PC-3 (cell line): Measurements from ENCODE around the gene POLR2L. TPM values are rescaled to one million over a fixed set of nuclear protein-coding genes. Genes with fewer than 3 reads are reported as not detected.

Source experiments
- ATAC-seq: fragments of 200-7000 bp; cut with Tn5 transposase; 2 replicates; pipeline ENCODE4 v1.9.1; 2020; ENCODE audit warnings: mild to moderate bottlenecking, moderate library complexity
- Bru-seq: library from RNA; stranded (reverse); fragments of 400-500 nt; gene quantifications from one replicate; lab custom pipeline; 2021; lab: Mats Ljungman, UMichigan
- BruChase-seq, 2 experiments: library from RNA; stranded (reverse); fragments of 400-500 nt; gene quantifications; one replicate each; lab custom pipeline; 2021; lab: Mats Ljungman, UMichigan
- BruUV-seq: library from RNA; stranded (reverse); fragments of 400-500 nt; replicated peaks from 2 replicates; lab custom pipeline; 2021; lab: Mats Ljungman, UMichigan
- CTCF ChIA-PET: fragments of 300-600 bp; sonication (Branson Sonifier 250); formaldehyde crosslinking; loops from one replicate; lab custom pipeline; 2022; ENCODE audit warnings: antibody characterized with exemption; lab: Charles Lee
- POLR2A ChIA-PET: fragments of 300-600 bp; sonication (Branson Sonifier 250); formaldehyde crosslinking; loops from one replicate; lab custom pipeline; 2022; ENCODE audit warnings: antibody characterized with exemption; ENCODE audit not compliant: unreplicated experiment; lab: Charles Lee
- DNase-seq: peaks from one replicate; pipeline ENCODE4 v3.0.0-alpha.2; 2015
- H2AFZ ChIP-seq: fragments of 300-600 bp; sonication (generic); 2 replicates; pipeline ENCODE4 v1.6.0; 2016; ENCODE audit warnings: antibody characterized with exemption, low read length
- H3F3A ChIP-seq: fragments of 300-600 bp; sonication (generic); one replicate; pipeline ENCODE4 v1.6.0; 2017; ENCODE audit warnings: antibody characterized with exemption, low read length, control low read depth, mild to moderate bottlenecking; ENCODE audit not compliant: unreplicated experiment
- H3K27ac ChIP-seq: fragments of 300-600 bp; sonication (generic); 2 replicates; pipeline ENCODE4 v1.5.1; 2016; ENCODE audit warnings: mild to moderate bottlenecking, low read length
- H3K27me3 ChIP-seq: fragments of 300-600 bp; sonication (generic); 2 replicates; pipeline ENCODE4 v1.6.1; 2016; ENCODE audit warnings: low read length, mixed read lengths
- H3K36me3 ChIP-seq: fragments of 300-600 bp; sonication (generic); 2 replicates; pipeline ENCODE4 v1.6.1; 2016; ENCODE audit warnings: low read depth, mixed run types, low read length, mixed read lengths
- H3K4me1 ChIP-seq: fragments of 300-600 bp; sonication (generic); 2 replicates; pipeline ENCODE4 v1.5.1; 2016; ENCODE audit warnings: low read length; ENCODE audit not compliant: insufficient read depth
- H3K4me2 ChIP-seq: fragments of 300-600 bp; sonication (generic); 2 replicates; pipeline ENCODE4 v1.6.0; 2016; ENCODE audit warnings: low read length
- H3K4me3 ChIP-seq: fragments of 300-600 bp; sonication (generic); 2 replicates; pipeline ENCODE4 v1.5.1; 2016; ENCODE audit warnings: mild to moderate bottlenecking, low read length, mixed read lengths
- H3K79me2 ChIP-seq: fragments of 300-600 bp; sonication (generic); 2 replicates; pipeline ENCODE4 v1.6.1; 2017; ENCODE audit warnings: low read length, mixed read lengths
- H3K9ac ChIP-seq: fragments of 300-600 bp; sonication (generic); 2 replicates; pipeline ENCODE4 v1.6.0; 2016; ENCODE audit warnings: mild to moderate bottlenecking, low read length
- H3K9me2 ChIP-seq: fragments of 300-600 bp; sonication (generic); replicated peaks from 2 replicates; pipeline ENCODE4 v1.6.1; 2016; ENCODE audit warnings: mixed run types, low read length, mixed read lengths
- H3K9me3 ChIP-seq: fragments of 300-600 bp; sonication (generic); 2 replicates; pipeline ENCODE4 v1.6.1; 2016; ENCODE audit warnings: low read length, mixed read lengths
- H4K20me1 ChIP-seq: fragments of 300-600 bp; sonication (generic); 2 replicates; pipeline ENCODE4 v1.6.1; 2016; ENCODE audit warnings: low read length, mixed read lengths
- EZH2 ChIP-seq: fragments of 300-600 bp; sonication (generic); IDR thresholded peaks from one replicate; pipeline ENCODE4 v1.6.1; 2017; ENCODE audit warnings: antibody characterized with exemption, mild to moderate bottlenecking, low read length; ENCODE audit not compliant: unreplicated experiment
- EZH2phosphoT487 ChIP-seq: fragments of 300-600 bp; sonication (generic); IDR thresholded peaks from 2 replicates; pipeline ENCODE4 v1.6.1; 2018; ENCODE audit warnings: mild to moderate bottlenecking, antibody characterized with exemption, low read length, borderline replicate concordance
- intact Hi-C: fragments of 100-400 bp; cut with micrococcal nuclease; formaldehyde crosslinking; loops from 2 replicates; pipeline ENCODE4 v1.9.0; 2023
- long read RNA-seq: library from polyadenylated mRNA; unstranded; transcript quantifications from one replicate; pipeline ENCODE4 v2.0.0, GENCODE V29; 2021; ENCODE audit not compliant: unreplicated experiment
- total RNA-seq: library from RNA; depleted of rRNA; stranded (reverse); fragments of >200 nt; gene quantifications from 2 replicates; pipeline ENCODE4 v1.2.3, GENCODE V29; 2014; rRNA removed
- TF ChIP-seq, protein P1 (sequence below): fragments of 300-600 bp; sonication (generic); conservative IDR thresholded peaks from 2 replicates; pipeline ENCODE4 v1.5.1; 2017; ENCODE audit warnings: antibody characterized with exemption, low read depth, mild to moderate bottlenecking, low read length

POLR2L gene
- total RNA-seq, result 661 and 1,148 TPM in 2 replicates
- percentile 97 among the genes with signal in this experiment for Bru-seq, nascent RNA
- BruChase-seq, experiment 1, labeled RNA remaining after a 6-hour chase, result percentile 98 among the genes with signal in this experiment
- BruChase-seq, experiment 2, labeled RNA remaining after a 2-hour chase, result percentile 93 among the genes with signal in this experiment
- long read RNA-seq, transcript POLR2L-201 (2 exons, 892 nt), result major isoform, 626 of 698 reads
- long read RNA-seq, partial matches to known transcripts, result 0 of 698 reads
- long read RNA-seq, other reads (novel, unspliced or antisense), result 71 of 698 reads

DNA sequence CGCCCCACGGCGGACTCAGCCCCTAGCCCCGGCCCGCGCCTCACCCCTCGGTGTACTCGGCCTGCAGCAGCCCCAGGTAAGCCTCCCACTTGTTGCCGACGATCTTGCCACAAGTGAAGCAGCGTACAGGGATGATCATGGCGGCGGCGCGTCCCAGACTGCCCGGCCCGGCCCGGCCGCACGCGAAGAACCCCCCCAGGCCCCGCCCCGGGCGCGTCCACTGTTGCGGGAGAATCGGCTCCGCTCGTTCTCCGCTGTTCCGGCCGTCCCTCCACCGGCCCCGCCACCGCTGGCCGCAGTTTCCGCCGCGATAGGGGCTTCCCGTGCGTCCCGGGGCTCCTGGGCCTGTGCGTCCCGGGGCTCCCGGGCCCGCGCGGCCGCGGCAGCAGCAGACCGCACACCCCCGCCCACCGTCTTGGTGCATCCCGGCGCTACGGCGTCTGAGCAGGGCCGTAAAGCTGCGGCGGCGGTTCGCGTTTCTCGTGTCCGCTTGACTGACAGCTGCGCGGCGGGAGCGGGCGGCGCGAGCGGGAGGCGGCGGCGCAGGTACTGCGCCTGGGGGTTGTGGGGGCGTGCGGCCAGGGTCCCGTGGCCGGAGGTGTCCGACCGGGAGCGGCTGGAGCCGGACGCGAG lies at the start of gene POLR2L, which contains the start of gene TSPAN4:
Gene POLR2L, minus strand, starts transcription at position 160 of the 633 bp plus-strand sequence. Its CDS starts 21 bp downstream, at position 139.
Gene TSPAN4, plus strand, starts transcription at position 483 of the 633 bp plus-strand sequence. CDS start 7,453 bp downstream, outside the sequence.
- Histone ChIP-seq H3K9me2 (no peaks in the 10 kb centered on the region), H3K4me1 (peaks cover 46% of the 10 kb centered on the region), H3K4me3 (peak within 1 kb of the TSS; percentile 100), H2AFZ (peak within 1 kb of the TSS; percentile 75), H3K9me3 (no peaks in the 10 kb centered on the region), H4K20me1 (peaks cover 36% of the 10 kb centered on the region), H3F3A (peaks cover 11% of the 10 kb centered on the region), H3K27me3 (no peaks in the 10 kb centered on the region), H3K36me3 (peaks cover 38% of the 10 kb centered on the region), H3K27ac (peak within 1 kb of the TSS; percentile 87), H3K79me2 (peaks cover 76% of the 10 kb centered on the region), H3K4me2 (peak within 1 kb of the TSS; percentile 90), H3K9ac (peak within 1 kb of the TSS; percentile 97)
- ChIA-PET CTCF (no interaction called here), POLR2A (interaction anchor here (0.6 to 1.7 kb wide), 3 partner anchors 8 to 423 kb away, joined by 3 to 14 read pairs (median 5); no protein-coding TSS in a partner anchor)
- DNase-seq, result peak; percentile 86
- TF ChIP-seq EZH2 (no peak), EZH2phosphoT487 (peak; percentile 94)
- TF ChIP-seq, protein P1, sequence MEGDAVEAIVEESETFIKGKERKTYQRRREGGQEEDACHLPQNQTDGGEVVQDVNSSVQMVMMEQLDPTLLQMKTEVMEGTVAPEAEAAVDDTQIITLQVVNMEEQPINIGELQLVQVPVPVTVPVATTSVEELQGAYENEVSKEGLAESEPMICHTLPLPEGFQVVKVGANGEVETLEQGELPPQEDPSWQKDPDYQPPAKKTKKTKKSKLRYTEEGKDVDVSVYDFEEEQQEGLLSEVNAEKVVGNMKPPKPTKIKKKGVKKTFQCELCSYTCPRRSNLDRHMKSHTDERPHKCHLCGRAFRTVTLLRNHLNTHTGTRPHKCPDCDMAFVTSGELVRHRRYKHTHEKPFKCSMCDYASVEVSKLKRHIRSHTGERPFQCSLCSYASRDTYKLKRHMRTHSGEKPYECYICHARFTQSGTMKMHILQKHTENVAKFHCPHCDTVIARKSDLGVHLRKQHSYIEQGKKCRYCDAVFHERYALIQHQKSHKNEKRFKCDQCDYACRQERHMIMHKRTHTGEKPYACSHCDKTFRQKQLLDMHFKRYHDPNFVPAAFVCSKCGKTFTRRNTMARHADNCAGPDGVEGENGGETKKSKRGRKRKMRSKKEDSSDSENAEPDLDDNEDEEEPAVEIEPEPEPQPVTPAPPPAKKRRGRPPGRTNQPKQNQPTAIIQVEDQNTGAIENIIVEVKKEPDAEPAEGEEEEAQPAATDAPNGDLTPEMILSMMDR, result no peak
- no TSS peak for BruUV-seq
- peak; percentile 3 for ATAC-seq
- intact Hi-C loops, result loop anchor here (5.0 kb wide), 1 partner anchor 210 kb away; no protein-coding TSS in a partner anchor

DNA sequence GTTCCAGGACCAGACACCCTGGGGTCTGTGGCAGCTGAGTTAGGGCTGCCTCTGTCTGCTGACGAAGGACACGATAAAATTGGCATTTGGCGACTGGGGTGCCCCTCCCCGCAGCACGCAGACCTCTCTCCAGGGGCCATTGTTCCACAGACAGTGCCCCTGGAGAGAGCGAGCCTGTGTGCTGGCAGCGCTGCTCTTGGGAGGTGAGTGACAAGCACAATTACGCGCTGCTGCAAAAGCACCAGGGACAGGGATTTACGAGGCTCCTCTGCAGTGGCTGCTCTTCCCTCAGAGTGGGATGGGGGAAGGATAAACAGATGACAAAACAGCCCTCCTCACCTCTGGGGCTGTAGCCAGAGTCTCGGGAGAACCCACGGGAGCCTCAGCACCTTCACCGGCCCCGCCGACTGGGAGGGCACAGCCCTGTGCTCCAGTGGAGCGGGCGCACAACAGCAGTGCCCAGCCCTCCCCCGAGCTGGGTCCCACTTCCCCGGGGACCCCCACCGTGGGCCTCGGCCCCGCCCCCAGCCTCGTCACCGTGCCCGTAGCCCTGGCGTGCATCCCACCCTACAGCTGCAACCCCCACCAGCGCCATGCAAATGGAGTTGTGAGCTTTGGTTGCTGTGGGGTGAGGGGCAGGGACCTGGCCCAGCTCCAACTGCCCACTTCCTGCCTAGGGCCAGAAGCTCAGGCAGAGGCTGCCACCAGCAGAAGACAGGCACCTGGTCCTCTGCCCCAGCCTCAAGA lies 48.6 kb upstream of the POLR2L start:
- intact Hi-C loops, result no loop called here
- POLR2A ChIA-PET, result no interaction called here
- Histone ChIP-seq H4K20me1 (no peaks in the 10 kb centered on the region), H3K9me3 (no peaks in the 10 kb centered on the region), H2AFZ (no peak overlapping the region), H3K4me2 (no peak overlapping the region), H3K9me2 (no peaks in the 10 kb centered on the region), H3K4me3 (no peak overlapping the region), H3K9ac (no peak overlapping the region), H3F3A (no peaks in the 10 kb centered on the region), H3K27me3 (no peaks in the 10 kb centered on the region), H3K4me1 (no peaks in the 10 kb centered on the region), H3K27ac (no peak overlapping the region), H3K36me3 (peaks cover 6% of the 10 kb centered on the region; the same call in 1 of the 2 replicates), H3K79me2 (no peaks in the 10 kb centered on the region)
- no peak for DNase-seq
- no peak for ATAC-seq
- CTCF ChIA-PET, result no interaction called here
- TF ChIP-seq EZH2, result no peak
- TF ChIP-seq, protein P1, result no peak
- TF ChIP-seq EZH2phosphoT487, result no peak
- BruUV-seq, result no TSS peak
